Measurements from ENCODE around the gene KRT17.

GRCh38 chr17:41664172-41664457 is 39.7 kb upstream of the KRT17 start:
- TF ChIP-seq CTCF (IDR thresholded peaks at IDR 0.05; ENCODE audit: low read depth, low read length) (no peak), EZH2phosphoT487 (IDR thresholded peaks at IDR 0.05; ENCODE audit: low read depth) (no peak)

All from OCI-LY3 (cell line).